Neural cell (in vitro differentiated cells): Measurements from ENCODE around the gene DSCAML1. TPM values are rescaled to one million over a fixed set of nuclear protein-coding genes. Genes with fewer than 3 reads are reported as not detected.

Experiments used
- H2AFZ ChIP-seq: fragments of 200-600, 300-800 bp; sonication (generic), shearing (Covaris generic); 2 replicates; pipeline ENCODE4 v1.6.0; 2014; ENCODE audit warnings: low read depth, mild to moderate bottlenecking, antibody characterized with exemption, low read length, moderate library complexity
- H3F3A ChIP-seq: fragments of 200-600 bp; shearing (Covaris generic); 2 replicates; pipeline ENCODE4 v1.6.1; 2016; ENCODE audit warnings: mild to moderate bottlenecking, moderate library complexity, mixed read lengths, antibody characterized with exemption, low read length; ENCODE audit not compliant: insufficient read depth, poor library complexity, severe bottlenecking
- H3K27ac ChIP-seq: fragments of 200-600, 300-800 bp; sonication (generic), shearing (Covaris generic); 2 replicates; pipeline ENCODE4 v1.5.1; 2014; ENCODE audit warnings: mild to moderate bottlenecking, low read length, moderate library complexity
- H3K27me3 ChIP-seq: fragments of 300-800, 200-600 bp; sonication (generic), shearing (Covaris generic); 2 replicates; pipeline ENCODE4 v1.6.0; 2014; ENCODE audit warnings: mild to moderate bottlenecking, low read depth, low read length, moderate library complexity; ENCODE audit not compliant: insufficient read depth
- H3K36me3 ChIP-seq: fragments of 300-800, 200-600 bp; sonication (generic), shearing (Covaris generic); 2 replicates; pipeline ENCODE4 v1.5.1; 2014; ENCODE audit warnings: mild to moderate bottlenecking, antibody characterized with exemption, low read length, moderate library complexity; ENCODE audit not compliant: insufficient read depth
- H3K4me2 ChIP-seq: fragments of 300-800, 200-600 bp; sonication (generic), shearing (Covaris generic); 2 replicates; pipeline ENCODE4 v1.6.0; 2014; ENCODE audit warnings: mild to moderate bottlenecking, low read length
- H3K4me3 ChIP-seq: fragments of 300-800, 200-600 bp; sonication (generic), shearing (Covaris generic); 2 replicates; pipeline ENCODE4 v1.5.1; 2014; ENCODE audit warnings: mild to moderate bottlenecking, low read length, moderate library complexity
- H3K79me2 ChIP-seq: fragments of 200-600 bp; shearing (Covaris generic); replicated peaks from 2 replicates; pipeline ENCODE4 v1.6.0; 2014; ENCODE audit warnings: mild to moderate bottlenecking, low read length, moderate library complexity; ENCODE audit not compliant: insufficient read depth
- H3K9ac ChIP-seq: fragments of 300-800, 200-600 bp; sonication (generic), shearing (Covaris generic); 2 replicates; pipeline ENCODE4 v1.6.1; 2016; ENCODE audit warnings: mild to moderate bottlenecking, low read length, mixed read lengths
- H3K9me2 ChIP-seq: fragments of 200-600 bp; shearing (Covaris generic); 2 replicates; pipeline ENCODE4 v1.6.1; 2016; ENCODE audit warnings: mild to moderate bottlenecking, low read length, mixed read lengths; ENCODE audit not compliant: insufficient read depth
- H3K9me3 ChIP-seq: fragments of 200-600, 300-800 bp; sonication (generic), shearing (Covaris generic); 2 replicates; pipeline ENCODE4 v1.6.1; 2016; ENCODE audit warnings: mild to moderate bottlenecking, mixed run types, low read length, moderate library complexity, mixed read lengths
- H4K20me1 ChIP-seq: fragments of 200-600 bp; shearing (Covaris generic); 2 replicates; pipeline ENCODE4 v1.6.1; 2016; ENCODE audit warnings: mild to moderate bottlenecking, mixed run types; ENCODE audit not compliant: insufficient read depth
- EP300 ChIP-seq: fragments of 450-650 bp; conservative IDR thresholded peaks from 2 replicates; pipeline ENCODE4 v1.6.1; 2014; ENCODE audit warnings: antibody characterized with exemption, mild to moderate bottlenecking, moderate library complexity; ENCODE audit not compliant: poor library complexity, severe bottlenecking
- EZH2 ChIP-seq: fragments of 200-600, 300-800 bp; shearing (Covaris generic), sonication (generic); IDR thresholded peaks from 2 replicates; pipeline ENCODE4 v1.6.1; 2014; ENCODE audit warnings: antibody characterized with exemption, low read length, borderline replicate concordance, mild to moderate bottlenecking; ENCODE audit not compliant: insufficient read depth, poor library complexity, severe bottlenecking
- MXI1 ChIP-seq: fragments of 450-650 bp; conservative IDR thresholded peaks from 2 replicates; pipeline ENCODE4 v1.6.1; 2014; ENCODE audit warnings: antibody characterized with exemption, mild to moderate bottlenecking; ENCODE audit not compliant: poor library complexity, severe bottlenecking
- POLR2AphosphoS5 ChIP-seq: IDR thresholded peaks from 2 replicates; pipeline ENCODE4 v1.6.1; 2012
- RAD21 ChIP-seq: fragments of 450-650 bp; conservative IDR thresholded peaks from 2 replicates; pipeline ENCODE4 v1.6.1; 2014; ENCODE audit warnings: antibody characterized with exemption, mild to moderate bottlenecking, moderate library complexity
- SMC3 ChIP-seq: fragments of 450-650 bp; conservative IDR thresholded peaks from 2 replicates; pipeline ENCODE4 v1.6.1; 2014; ENCODE audit warnings: antibody characterized with exemption, mild to moderate bottlenecking, moderate library complexity; ENCODE audit not compliant: poor library complexity
- TAF1 ChIP-seq: IDR thresholded peaks from 2 replicates; pipeline ENCODE4 v1.6.1; 2012; ENCODE audit warnings: low read depth
- polyA plus RNA-seq: library from polyadenylated mRNA; depleted of rRNA; stranded (reverse); fragments of >200 nt; gene quantifications from 2 replicates; pipeline ENCODE4 v1.2.3, GENCODE V29; 2014
- TF ChIP-seq, protein P1 (sequence below): IDR thresholded peaks from 2 replicates; pipeline ENCODE4 v1.6.1; 2012; ENCODE audit warnings: borderline replicate concordance
- TF ChIP-seq, protein P2 (sequence below): fragments of 450-650 bp; IDR thresholded peaks from 2 replicates; pipeline ENCODE4 v1.5.1; 2014; ENCODE audit warnings: antibody characterized with exemption, mild to moderate bottlenecking, moderate library complexity; ENCODE audit not compliant: poor library complexity, severe bottlenecking

Gene DSCAML1
- polyA plus RNA-seq, 1 donor from 2014 or later = 1.3 TPM

- H3K79me2 ChIP-seq = no peaks in the 10 kb centered on the region
- H3K9me2 ChIP-seq = no peaks in the 10 kb centered on the region
- TF ChIP-seq, protein P1, sequence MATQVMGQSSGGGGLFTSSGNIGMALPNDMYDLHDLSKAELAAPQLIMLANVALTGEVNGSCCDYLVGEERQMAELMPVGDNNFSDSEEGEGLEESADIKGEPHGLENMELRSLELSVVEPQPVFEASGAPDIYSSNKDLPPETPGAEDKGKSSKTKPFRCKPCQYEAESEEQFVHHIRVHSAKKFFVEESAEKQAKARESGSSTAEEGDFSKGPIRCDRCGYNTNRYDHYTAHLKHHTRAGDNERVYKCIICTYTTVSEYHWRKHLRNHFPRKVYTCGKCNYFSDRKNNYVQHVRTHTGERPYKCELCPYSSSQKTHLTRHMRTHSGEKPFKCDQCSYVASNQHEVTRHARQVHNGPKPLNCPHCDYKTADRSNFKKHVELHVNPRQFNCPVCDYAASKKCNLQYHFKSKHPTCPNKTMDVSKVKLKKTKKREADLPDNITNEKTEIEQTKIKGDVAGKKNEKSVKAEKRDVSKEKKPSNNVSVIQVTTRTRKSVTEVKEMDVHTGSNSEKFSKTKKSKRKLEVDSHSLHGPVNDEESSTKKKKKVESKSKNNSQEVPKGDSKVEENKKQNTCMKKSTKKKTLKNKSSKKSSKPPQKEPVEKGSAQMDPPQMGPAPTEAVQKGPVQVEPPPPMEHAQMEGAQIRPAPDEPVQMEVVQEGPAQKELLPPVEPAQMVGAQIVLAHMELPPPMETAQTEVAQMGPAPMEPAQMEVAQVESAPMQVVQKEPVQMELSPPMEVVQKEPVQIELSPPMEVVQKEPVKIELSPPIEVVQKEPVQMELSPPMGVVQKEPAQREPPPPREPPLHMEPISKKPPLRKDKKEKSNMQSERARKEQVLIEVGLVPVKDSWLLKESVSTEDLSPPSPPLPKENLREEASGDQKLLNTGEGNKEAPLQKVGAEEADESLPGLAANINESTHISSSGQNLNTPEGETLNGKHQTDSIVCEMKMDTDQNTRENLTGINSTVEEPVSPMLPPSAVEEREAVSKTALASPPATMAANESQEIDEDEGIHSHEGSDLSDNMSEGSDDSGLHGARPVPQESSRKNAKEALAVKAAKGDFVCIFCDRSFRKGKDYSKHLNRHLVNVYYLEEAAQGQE = no peak
- TF ChIP-seq EP300 = no peak
- no peak for TF ChIP-seq EZH2
- TF ChIP-seq POLR2AphosphoS5 = no peak
- no peak for TF ChIP-seq MXI1
- no peak for TF ChIP-seq TAF1
- H3K9me3 ChIP-seq = no peaks in the 10 kb centered on the region
- H3K4me3 ChIP-seq = no peak overlapping the region
- no peaks in the 10 kb centered on the region for H4K20me1 ChIP-seq
- H3K4me2 ChIP-seq = no peak overlapping the region
- H3K27ac ChIP-seq = no peak overlapping the region
- H3K9ac ChIP-seq = no peak overlapping the region
- H3F3A ChIP-seq = no peaks in the 10 kb centered on the region
- H2AFZ ChIP-seq = no peak overlapping the region
- no peaks in the 10 kb centered on the region for H3K36me3 ChIP-seq
- no peaks in the 10 kb centered on the region for H3K27me3 ChIP-seq
Observed at GRCh38 chr11:117580866-117581265, 216.2 kb downstream of the DSCAML1 start.

DNA sequence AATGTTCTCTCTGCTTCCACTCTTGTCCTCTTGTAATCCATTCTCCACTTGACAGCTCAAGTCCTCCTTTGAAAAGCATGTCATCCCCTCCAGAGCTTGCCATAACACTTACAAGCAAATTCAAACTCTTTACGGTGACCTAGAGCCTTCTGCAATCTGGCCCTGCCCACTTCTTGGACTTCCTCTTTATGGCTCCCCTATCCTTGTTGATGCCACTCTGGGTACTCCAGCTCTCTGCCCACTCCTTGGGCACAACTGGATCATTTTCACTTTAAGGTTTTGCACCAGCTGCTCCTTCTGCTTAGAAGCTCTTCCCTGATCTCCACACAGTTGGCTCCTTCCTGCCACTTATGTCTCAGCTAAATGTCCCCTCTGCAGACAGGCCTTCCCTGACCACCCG is 217.9 kb downstream of the DSCAML1 start:
- Histone ChIP-seq H3K4me2 (no peak overlapping the region), H3K27ac (no peak overlapping the region), H4K20me1 (no peaks in the 10 kb centered on the region), H3F3A (no peaks in the 10 kb centered on the region), H3K79me2 (no peaks in the 10 kb centered on the region), H3K9ac (no peak overlapping the region), H3K27me3 (no peaks in the 10 kb centered on the region), H3K36me3 (no peaks in the 10 kb centered on the region), H3K4me3 (no peak overlapping the region), H3K9me2 (no peaks in the 10 kb centered on the region), H2AFZ (no peak overlapping the region), H3K9me3 (no peaks in the 10 kb centered on the region)
- TF ChIP-seq MXI1 (no peak), TAF1 (no peak)
- TF ChIP-seq, protein P2, sequence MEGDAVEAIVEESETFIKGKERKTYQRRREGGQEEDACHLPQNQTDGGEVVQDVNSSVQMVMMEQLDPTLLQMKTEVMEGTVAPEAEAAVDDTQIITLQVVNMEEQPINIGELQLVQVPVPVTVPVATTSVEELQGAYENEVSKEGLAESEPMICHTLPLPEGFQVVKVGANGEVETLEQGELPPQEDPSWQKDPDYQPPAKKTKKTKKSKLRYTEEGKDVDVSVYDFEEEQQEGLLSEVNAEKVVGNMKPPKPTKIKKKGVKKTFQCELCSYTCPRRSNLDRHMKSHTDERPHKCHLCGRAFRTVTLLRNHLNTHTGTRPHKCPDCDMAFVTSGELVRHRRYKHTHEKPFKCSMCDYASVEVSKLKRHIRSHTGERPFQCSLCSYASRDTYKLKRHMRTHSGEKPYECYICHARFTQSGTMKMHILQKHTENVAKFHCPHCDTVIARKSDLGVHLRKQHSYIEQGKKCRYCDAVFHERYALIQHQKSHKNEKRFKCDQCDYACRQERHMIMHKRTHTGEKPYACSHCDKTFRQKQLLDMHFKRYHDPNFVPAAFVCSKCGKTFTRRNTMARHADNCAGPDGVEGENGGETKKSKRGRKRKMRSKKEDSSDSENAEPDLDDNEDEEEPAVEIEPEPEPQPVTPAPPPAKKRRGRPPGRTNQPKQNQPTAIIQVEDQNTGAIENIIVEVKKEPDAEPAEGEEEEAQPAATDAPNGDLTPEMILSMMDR = no peak

- Histone ChIP-seq H3K4me2 (no peak overlapping the region), H3K9me2 (no peaks in the 10 kb centered on the region), H3K79me2 (no peaks in the 10 kb centered on the region), H3K9me3 (no peaks in the 10 kb centered on the region), H3K27me3 (no peaks in the 10 kb centered on the region), H3F3A (no peaks in the 10 kb centered on the region), H3K36me3 (no peaks in the 10 kb centered on the region), H2AFZ (no peak overlapping the region), H3K27ac (no peak overlapping the region), H3K9ac (no peak overlapping the region), H4K20me1 (no peaks in the 10 kb centered on the region), H3K4me3 (no peak overlapping the region)
- TF ChIP-seq TAF1 (no peak), MXI1 (no peak), SMC3 (no peak), RAD21 (no peak), EP300 (no peak), EZH2 (no peak), POLR2AphosphoS5 (no peak)
- TF ChIP-seq, protein P1 = no peak
- TF ChIP-seq, protein P2 = no peak
Observed at GRCh38 chr11:117575856-117576255, 221.2 kb downstream of the DSCAML1 start.
